Coronary artery (tissue), 2 donors: ENCODE measurements around the gene PHC1.
A peak's percentile ranks its signal among the peaks of the same experiment; 100 is the strongest.

Source experiments
- DNase-seq: peaks from one replicate; pipeline ENCODE4 v3.0.0-alpha.2; 2017; ENCODE audit warnings: low spot score
- H3K27ac ChIP-seq, 2 donors: fragments of 200-600 bp; sonication (generic); one replicate each; pipeline ENCODE4 v1.5.1; 2016 to 2019
- H3K4me3 ChIP-seq: fragments of 200-600 bp; sonication (generic); 2 replicates; pipeline ENCODE4 v1.5.1; 2016; ENCODE audit warnings: mild to moderate bottlenecking, moderate library complexity
- TF ChIP-seq, protein P1 (sequence below): fragments of 200-600 bp; sonication (generic); IDR thresholded peaks from one replicate; pipeline ENCODE4 v1.5.1; 2019; ENCODE audit warnings: antibody characterized with exemption

Gene PHC1

DNA sequence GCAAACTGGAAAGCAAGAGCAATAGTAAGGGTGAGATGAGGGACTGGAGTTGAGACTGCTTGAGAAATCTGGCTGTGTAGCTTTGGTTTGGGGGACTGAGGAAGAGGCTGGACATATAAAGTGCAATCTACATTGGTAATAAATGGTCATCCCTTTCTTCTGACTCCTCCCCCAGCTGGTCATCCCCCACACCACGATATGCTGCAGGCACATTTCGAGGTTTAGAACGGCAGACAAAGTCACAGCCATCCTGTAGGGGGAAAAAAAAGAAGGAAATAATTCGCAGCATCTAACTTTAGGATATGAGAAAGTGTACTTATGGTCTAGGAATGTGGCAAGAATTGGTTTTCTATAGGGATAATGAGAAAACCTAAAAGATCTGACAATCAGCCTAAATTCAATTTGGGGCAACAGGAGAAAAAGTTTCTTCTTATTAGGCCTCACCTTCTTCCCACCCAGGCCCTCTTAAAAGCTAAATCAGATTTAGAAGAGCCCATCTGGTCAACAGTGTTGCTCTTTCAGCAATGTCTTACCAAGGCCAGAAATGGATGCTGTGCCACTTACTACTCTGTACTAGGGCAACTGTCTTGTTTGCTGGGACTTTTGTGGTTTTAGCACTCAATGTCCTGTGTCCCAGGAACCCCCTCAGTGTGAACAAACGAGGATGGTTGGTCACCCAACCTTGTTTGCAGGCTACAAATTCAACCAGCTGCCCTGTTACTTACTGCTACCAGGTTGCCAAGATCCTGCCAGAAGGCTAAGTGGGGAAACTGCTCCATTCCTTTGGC lies 27.6 kb downstream of the PHC1 start:
- no peak for DNase-seq
- TF ChIP-seq, protein P1, sequence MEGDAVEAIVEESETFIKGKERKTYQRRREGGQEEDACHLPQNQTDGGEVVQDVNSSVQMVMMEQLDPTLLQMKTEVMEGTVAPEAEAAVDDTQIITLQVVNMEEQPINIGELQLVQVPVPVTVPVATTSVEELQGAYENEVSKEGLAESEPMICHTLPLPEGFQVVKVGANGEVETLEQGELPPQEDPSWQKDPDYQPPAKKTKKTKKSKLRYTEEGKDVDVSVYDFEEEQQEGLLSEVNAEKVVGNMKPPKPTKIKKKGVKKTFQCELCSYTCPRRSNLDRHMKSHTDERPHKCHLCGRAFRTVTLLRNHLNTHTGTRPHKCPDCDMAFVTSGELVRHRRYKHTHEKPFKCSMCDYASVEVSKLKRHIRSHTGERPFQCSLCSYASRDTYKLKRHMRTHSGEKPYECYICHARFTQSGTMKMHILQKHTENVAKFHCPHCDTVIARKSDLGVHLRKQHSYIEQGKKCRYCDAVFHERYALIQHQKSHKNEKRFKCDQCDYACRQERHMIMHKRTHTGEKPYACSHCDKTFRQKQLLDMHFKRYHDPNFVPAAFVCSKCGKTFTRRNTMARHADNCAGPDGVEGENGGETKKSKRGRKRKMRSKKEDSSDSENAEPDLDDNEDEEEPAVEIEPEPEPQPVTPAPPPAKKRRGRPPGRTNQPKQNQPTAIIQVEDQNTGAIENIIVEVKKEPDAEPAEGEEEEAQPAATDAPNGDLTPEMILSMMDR: no peak
- Histone ChIP-seq H3K27ac (no peak overlapping the region), H3K4me3 (no peak overlapping the region)

DNA sequence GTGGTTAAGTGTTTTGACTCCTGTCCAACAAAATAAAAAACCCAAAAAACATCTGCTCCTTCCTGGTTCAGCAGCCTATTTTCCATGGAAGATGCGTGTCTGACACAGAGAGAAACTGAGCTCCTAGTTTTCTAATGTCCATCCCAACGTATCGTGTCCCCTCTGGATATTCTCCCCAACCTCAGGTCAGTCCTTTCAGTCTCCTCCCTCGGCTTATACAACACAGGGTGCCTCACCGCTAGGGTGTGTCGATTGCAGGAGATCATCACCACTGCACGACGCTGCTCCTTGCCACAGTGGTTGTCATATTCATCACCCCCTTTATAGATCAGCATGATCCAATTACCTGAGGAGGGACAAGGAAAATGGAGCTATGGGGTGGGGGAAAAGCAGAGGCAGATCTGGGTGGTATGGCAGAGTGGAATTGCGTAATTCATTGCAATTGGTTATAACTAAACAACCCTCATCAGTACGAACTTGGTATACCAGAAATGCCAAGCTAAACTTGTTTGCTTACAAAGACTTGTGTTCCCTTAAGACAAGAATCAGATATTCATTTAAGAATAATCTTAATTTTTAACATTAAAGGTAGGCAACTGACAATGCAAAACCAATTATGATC lies 29.4 kb downstream of the PHC1 start:
- TF ChIP-seq, protein P1: no peak
- Histone ChIP-seq H3K4me3 (no peak overlapping the region), H3K27ac (no peak overlapping the region)
- no peak for DNase-seq

DNA sequence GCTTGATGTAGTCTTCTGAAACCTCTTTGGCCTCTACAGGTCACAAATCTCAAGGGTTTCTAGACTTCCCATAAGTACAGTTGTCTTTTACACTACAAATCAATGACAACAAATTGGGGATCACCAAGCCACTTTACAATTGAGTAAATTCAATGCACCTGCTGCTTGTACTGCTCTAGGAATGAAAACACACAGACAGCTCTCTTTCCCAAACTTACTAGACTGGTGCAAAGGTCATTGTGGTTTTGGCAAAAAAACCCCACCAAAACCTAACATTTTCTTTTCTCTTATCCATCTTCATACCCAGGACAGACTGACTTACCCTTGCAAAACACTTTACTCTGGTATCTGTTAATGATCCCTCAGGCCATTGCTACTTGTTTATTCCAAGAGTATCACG lies 32.4 kb downstream of the PHC1 start:
- TF ChIP-seq, protein P1: no peak
- no peak for DNase-seq
- H3K4me3 ChIP-seq: no peak overlapping the region
- H3K27ac ChIP-seq: no peak overlapping the region

DNA sequence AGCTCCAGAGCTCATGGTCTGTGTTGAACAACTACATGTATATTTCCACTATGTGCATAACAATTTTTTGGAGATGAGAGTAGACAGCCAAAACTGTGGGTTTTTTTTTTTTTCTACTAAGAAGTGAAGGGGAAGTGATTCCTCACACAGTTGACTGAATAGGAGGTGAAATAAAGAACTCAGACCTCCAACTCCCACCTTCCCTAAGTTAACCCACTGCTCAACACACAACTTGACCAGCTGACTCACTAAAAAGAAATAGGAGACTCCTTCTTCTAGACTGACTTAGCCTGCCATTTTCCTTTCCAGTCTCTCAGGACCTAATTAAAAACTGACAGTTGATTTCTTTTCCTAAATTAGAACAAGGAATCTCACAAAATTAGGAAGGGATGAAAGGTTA lies 33.4 kb downstream of the PHC1 start:
- DNase-seq: no peak
- H3K4me3 ChIP-seq: no peak overlapping the region
- no peak overlapping the region for H3K27ac ChIP-seq
- TF ChIP-seq, protein P1: no peak

DNA sequence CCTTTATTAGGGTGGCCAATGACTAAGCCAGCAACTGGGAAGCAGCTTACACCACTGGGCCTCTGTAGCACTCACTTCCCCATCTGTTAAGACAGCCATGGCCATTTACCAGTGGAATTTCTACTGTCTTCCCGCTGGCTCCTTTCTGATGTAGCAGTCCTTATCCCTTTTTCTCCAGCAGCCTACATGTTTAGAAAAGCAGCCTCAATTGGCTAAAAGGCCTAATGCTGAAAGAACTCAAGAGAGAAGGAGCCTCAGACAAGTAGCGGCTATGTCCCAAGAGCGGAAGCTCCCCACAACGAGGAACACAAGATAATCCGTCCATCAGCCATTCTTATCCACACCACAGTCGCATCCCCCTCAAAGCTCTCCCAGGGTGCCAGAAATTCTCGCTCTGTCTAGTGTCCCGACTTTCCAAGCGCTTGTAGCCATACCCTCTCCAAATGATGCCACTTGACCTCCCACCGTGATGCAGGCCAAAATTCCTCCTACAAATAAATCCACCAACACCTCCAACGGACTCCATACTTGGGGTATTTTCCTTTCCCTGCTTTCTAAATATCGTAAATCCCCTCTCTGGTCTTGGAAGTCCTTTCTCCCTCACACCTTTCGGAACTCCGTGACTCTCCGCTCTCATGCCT lies 34.5 kb downstream of the PHC1 start:
- H3K4me3 ChIP-seq: peak overlapping the region; percentile 76
- H3K27ac ChIP-seq: peak overlapping the region; percentile 94 to 95
- TF ChIP-seq, protein P1: no peak
- no peak for DNase-seq

DNA sequence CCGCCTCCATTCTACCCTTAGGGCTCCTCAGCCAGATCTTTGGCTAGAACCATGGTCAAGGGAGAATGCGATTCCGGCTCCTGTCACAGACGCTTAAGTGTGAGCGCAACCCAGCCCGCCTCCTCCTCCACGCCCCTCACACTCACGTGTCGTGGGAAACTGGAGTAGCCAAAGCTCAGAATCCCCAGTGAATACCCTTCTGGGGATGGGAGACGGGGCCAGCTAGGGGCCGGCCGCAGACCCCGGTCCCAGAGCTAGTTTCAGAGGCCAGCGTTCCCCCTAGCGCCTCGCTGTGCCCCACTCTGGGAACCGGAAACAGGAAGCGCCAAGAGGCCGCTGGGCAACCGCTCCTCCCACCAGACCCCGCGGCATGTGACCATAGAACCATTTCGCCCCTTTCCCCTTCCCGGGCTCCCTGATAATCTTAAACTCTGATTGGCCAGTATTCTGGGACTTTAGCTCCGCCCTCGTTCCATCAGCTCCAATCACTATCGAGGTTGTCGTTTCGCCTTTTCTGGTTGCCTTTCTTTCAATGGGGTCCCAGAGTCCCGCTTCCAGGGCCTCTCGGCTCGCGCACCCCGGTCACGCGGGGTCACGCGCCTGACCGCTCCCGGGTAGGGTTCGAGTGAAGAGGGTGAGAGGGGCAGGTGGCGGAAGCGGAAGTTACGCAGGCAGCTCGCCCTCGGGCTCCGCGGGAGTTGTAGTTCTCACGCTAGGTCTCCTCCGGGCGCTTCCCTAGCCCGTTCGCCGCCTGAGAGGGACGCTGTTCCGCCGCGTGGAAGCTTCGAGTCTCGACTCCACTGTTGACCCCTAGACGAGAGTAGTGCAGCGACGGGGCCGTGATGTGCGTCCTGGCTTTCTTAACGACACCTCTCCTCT lies 35.3 kb downstream of the PHC1 start, which contains the start of gene M6PR:
M6PR (minus strand) TSS at position 304 of the 879 bp plus-strand sequence. CDS start 3,241 bp downstream, outside the sequence.
- Histone ChIP-seq H3K27ac (peak within 1 kb of the TSS; percentile 94 to 95), H3K4me3 (peak within 1 kb of the TSS; percentile 76)
- TF ChIP-seq, protein P1: peak; percentile 17
- DNase-seq: peak; percentile 97
